Lower lobe of right lung (tissue), 2 donors: Measurements from ENCODE around the gene MARCKSL1. TPM values are rescaled to one million over a fixed set of nuclear protein-coding genes. Genes with fewer than 3 reads are reported as not detected.

ENCODE experiments used
- ATAC-seq, 2 donors: fragments of 200-7000 bp; cut with Tn5 transposase; one replicate each; pipeline ENCODE4 v1.9.1; 2020 to 2022; ENCODE audit warnings: mild to moderate bottlenecking in 2 of 2, moderate library complexity in 2 of 2
- DNase-seq: peaks from one replicate; pipeline ENCODE4 v3.0.0-alpha.2; 2020
- H3K27ac ChIP-seq: fragments of 200-600 bp; one replicate; pipeline ENCODE4 v1.8.0; 2022
- H3K27me3 ChIP-seq: fragments of 200-600 bp; one replicate; pipeline ENCODE4 v1.8.0; 2022; ENCODE audit warnings: low read depth
- H3K36me3 ChIP-seq: fragments of 200-600 bp; one replicate; pipeline ENCODE4 v1.8.0; 2022; ENCODE audit warnings: mild to moderate bottlenecking
- H3K4me1 ChIP-seq: fragments of 200-600 bp; one replicate; pipeline ENCODE4 v1.8.0; 2022
- H3K4me3 ChIP-seq: fragments of 200-600 bp; one replicate; pipeline ENCODE4 v1.8.0; 2022; ENCODE audit warnings: mild to moderate bottlenecking
- H3K9me3 ChIP-seq: fragments of 200-600 bp; one replicate; pipeline ENCODE4 v1.8.0; 2022
- CTCF ChIP-seq: fragments of 200-600 bp; IDR thresholded peaks from one replicate; pipeline ENCODE4 v1.8.0; 2022; ENCODE audit warnings: antibody characterized with exemption, mild to moderate bottlenecking
- intact Hi-C: fragments of 100-400 bp; cut with DNase I; formaldehyde crosslinking; loops from one replicate; pipeline ENCODE4 v1.11.0; 2022
- total RNA-seq: library from RNA; stranded (reverse); fragmentation: NEBNext Ultra II Directional; extraction: Animal tissue kit (Norgen Biotek cat#: 25700); gene quantifications from one replicate; pipeline ENCODE4 v1.2.1, GENCODE V29; 2021
- donor health status: DM: no; HTN: yes; CAD: no; lungs with severe emphysema.

Gene MARCKSL1
- total RNA-seq, 1 donor from 2014 or later, result 34.7 TPM

- ATAC-seq, result peak; percentile 96
- Histone ChIP-seq H3K4me1 (peaks cover 48% of the 10 kb centered on the region), H3K27ac (peak overlapping the region; percentile 95), H3K9me3 (no peaks in the 10 kb centered on the region), H3K36me3 (no peaks in the 10 kb centered on the region), H3K27me3 (no peaks in the 10 kb centered on the region), H3K4me3 (peak overlapping the region; percentile 79)
- TF ChIP-seq CTCF, result peak; percentile 21
- DNase-seq, result peak; percentile 95
- intact Hi-C loops, result no loop called here
Observed at GRCh38 chr1:32351399-32352238, 15.6 kb upstream of the MARCKSL1 start.

GRCh38 chr1:32350785-32351398, 14.9 kb upstream of the MARCKSL1 start:
- no peaks in the 10 kb centered on the region for H3K27me3 ChIP-seq
- intact Hi-C loops, result no loop called here
- DNase-seq (peak; percentile 87), ATAC-seq (peak; percentile 83 to 89)
- no peaks in the 10 kb centered on the region for H3K36me3 ChIP-seq
- peak overlapping the region; percentile 79 for H3K4me3 ChIP-seq
- H3K27ac ChIP-seq, result peak overlapping the region; percentile 95
- H3K4me1 ChIP-seq, result peaks cover 48% of the 10 kb centered on the region
- peak; percentile 52 for TF ChIP-seq CTCF
- H3K9me3 ChIP-seq, result no peaks in the 10 kb centered on the region

GRCh38 chr1:32349211-32349708, 13.2 kb upstream of the MARCKSL1 start:
- Histone ChIP-seq H3K27me3 (no peaks in the 10 kb centered on the region), H3K4me3 (no peak overlapping the region), H3K27ac (peak overlapping the region; percentile 95), H3K4me1 (peaks cover 57% of the 10 kb centered on the region), H3K9me3 (no peaks in the 10 kb centered on the region), H3K36me3 (no peaks in the 10 kb centered on the region)
- TF ChIP-seq CTCF, result no peak
- intact Hi-C loops, result no loop called here
- ATAC-seq, result no peak
- DNase-seq, result peak; percentile 70

- no peaks in the 10 kb centered on the region for H3K9me3 ChIP-seq
- no peak for TF ChIP-seq CTCF
- ATAC-seq, result no peak
- no peaks in the 10 kb centered on the region for H3K36me3 ChIP-seq
- intact Hi-C loops, result no loop called here
- H3K27me3 ChIP-seq, result no peaks in the 10 kb centered on the region
- no peak overlapping the region for H3K27ac ChIP-seq
- H3K4me1 ChIP-seq, result peaks cover 46% of the 10 kb centered on the region
- DNase-seq, result no peak
- no peak overlapping the region for H3K4me3 ChIP-seq
Observed at GRCh38 chr1:32346532-32347157, 10.6 kb upstream of the MARCKSL1 start.

GRCh38 chr1:32345289-32345827, 9.3 kb upstream of the MARCKSL1 start:
- no peaks in the 10 kb centered on the region for H3K9me3 ChIP-seq
- H3K4me3 ChIP-seq, result no peak overlapping the region
- H3K4me1 ChIP-seq, result peaks cover 43% of the 10 kb centered on the region
- no peak overlapping the region for H3K27ac ChIP-seq
- TF ChIP-seq CTCF, result no peak
- ATAC-seq (peak; percentile 25 to 51), DNase-seq (no peak)
- intact Hi-C loops, result no loop called here
- no peaks in the 10 kb centered on the region for H3K27me3 ChIP-seq
- no peaks in the 10 kb centered on the region for H3K36me3 ChIP-seq
